Erythroblast (primary cell): ENCODE data around the gene LDLRAD4.

Source experiments
- GATA1 ChIP-seq: IDR thresholded peaks from 2 replicates; pipeline ENCODE4 v1.6.1; 2011; ENCODE audit warnings: low read depth, mild to moderate bottlenecking, control low read depth, low read length, moderate library complexity
- POLR2A ChIP-seq: IDR thresholded peaks from 2 replicates; pipeline ENCODE4 v1.6.1; 2011; ENCODE audit warnings: mild to moderate bottlenecking, low read length

- TF ChIP-seq POLR2A = no peak
- TF ChIP-seq GATA1 = no peak
Measured at GRCh38 chr18:13364721-13365205, 146.2 kb downstream of the LDLRAD4 start.
